ENCODE data around the gene BCL2A1.
"Not testable (repeated sequence)": the region's sequence is repeated elsewhere in the genome, so short reads cannot be mapped to it uniquely, and the experiment has no call there.

DNA sequence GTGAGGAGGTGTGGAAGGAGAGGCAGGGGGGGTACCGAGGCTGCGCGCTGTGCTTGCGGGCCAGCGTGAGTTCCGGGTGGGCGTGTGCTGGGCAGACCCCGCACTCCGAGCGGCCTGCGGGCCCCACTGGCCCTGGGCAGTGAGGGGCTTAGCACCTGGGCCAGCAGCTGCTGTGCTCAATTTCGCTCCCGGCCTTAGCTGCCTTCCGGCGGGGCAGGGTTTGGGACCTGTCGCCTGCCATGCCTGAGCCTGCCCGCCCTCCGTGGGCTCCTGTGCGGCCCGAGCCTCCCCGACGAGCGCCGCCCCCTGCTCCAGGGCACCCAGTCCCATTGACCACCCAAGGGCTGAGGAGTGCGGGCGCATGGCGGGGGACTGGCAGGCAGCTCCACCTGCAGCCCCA lies 45.5 kb upstream of the BCL2A1 start:
- TF ChIP-seq EZH2phosphoT487 (IDR thresholded peaks at IDR 0.05; ENCODE audit: low read depth) = not testable (repeated sequence)
- TF ChIP-seq, protein P1, sequence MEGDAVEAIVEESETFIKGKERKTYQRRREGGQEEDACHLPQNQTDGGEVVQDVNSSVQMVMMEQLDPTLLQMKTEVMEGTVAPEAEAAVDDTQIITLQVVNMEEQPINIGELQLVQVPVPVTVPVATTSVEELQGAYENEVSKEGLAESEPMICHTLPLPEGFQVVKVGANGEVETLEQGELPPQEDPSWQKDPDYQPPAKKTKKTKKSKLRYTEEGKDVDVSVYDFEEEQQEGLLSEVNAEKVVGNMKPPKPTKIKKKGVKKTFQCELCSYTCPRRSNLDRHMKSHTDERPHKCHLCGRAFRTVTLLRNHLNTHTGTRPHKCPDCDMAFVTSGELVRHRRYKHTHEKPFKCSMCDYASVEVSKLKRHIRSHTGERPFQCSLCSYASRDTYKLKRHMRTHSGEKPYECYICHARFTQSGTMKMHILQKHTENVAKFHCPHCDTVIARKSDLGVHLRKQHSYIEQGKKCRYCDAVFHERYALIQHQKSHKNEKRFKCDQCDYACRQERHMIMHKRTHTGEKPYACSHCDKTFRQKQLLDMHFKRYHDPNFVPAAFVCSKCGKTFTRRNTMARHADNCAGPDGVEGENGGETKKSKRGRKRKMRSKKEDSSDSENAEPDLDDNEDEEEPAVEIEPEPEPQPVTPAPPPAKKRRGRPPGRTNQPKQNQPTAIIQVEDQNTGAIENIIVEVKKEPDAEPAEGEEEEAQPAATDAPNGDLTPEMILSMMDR (IDR thresholded peaks at IDR 0.05; ENCODE audit: low read depth, low read length) = not testable (repeated sequence)
